ENCODE data around the gene CLCA4. TPM values are rescaled to one million over a fixed set of nuclear protein-coding genes. Genes with fewer than 3 reads are reported as not detected.
A peak's percentile ranks its signal among the peaks of the same experiment; 100 is the strongest.

Gene CLCA4
- total and polyA plus RNA-seq, 2 experiments from 2014 or later: not detected

GRCh38 chr1:86515597-86515996, 31.3 kb upstream of the CLCA4 start:
- Histone ChIP-seq H4K20me1 (replicated peaks; ENCODE audit: insufficient read depth) (no peaks in the 10 kb centered on the region), H3K36me3 (ENCODE audit: insufficient read depth) (no peaks in the 10 kb centered on the region), H2AFZ (no peak overlapping the region), H3F3A (replicated peaks; ENCODE audit: low read depth) (no peaks in the 10 kb centered on the region), H3K4me2 (no peak overlapping the region), H3K4me1 (ENCODE audit: insufficient read depth) (no peaks in the 10 kb centered on the region), H3K9me2 (ENCODE audit: insufficient read depth) (no peaks in the 10 kb centered on the region; the same call in 1 of the 2 replicates), H3K4me3 (no peak overlapping the region), H3K27me3 (ENCODE audit: insufficient read depth) (no peaks in the 10 kb centered on the region), H3K27ac (ENCODE audit: low read depth) (no peak overlapping the region), H3K79me2 (replicated peaks; ENCODE audit: insufficient read depth) (no peaks in the 10 kb centered on the region)
- Mint-ChIP-seq H3K4me1 (peaks cover 10% of the 10 kb centered on the region; the same call in 2 of the 3 replicates), H3K27me3 (ENCODE audit: insufficient read depth, low read depth, poor library complexity) (no peaks in the 10 kb centered on the region), H3K4me3 (no peak overlapping the region), H3K36me3 (ENCODE audit: low read depth) (no peaks in the 10 kb centered on the region), H3K27ac (no peak overlapping the region), H3K9me3 (no peaks in the 10 kb centered on the region)
- DNase-seq (ENCODE audit: low spot score) (peak; percentile 72), ATAC-seq (peak; percentile 87)
- TF ChIP-seq CTCF (conservative IDR thresholded peaks at IDR 0.05; ENCODE audit: low read depth in 2 of 2) (peak; percentile 67 to 80), EZH2phosphoT487 (IDR thresholded peaks at IDR 0.05; ENCODE audit: unreplicated experiment) (no peak)
- TF ChIP-seq, protein P1, sequence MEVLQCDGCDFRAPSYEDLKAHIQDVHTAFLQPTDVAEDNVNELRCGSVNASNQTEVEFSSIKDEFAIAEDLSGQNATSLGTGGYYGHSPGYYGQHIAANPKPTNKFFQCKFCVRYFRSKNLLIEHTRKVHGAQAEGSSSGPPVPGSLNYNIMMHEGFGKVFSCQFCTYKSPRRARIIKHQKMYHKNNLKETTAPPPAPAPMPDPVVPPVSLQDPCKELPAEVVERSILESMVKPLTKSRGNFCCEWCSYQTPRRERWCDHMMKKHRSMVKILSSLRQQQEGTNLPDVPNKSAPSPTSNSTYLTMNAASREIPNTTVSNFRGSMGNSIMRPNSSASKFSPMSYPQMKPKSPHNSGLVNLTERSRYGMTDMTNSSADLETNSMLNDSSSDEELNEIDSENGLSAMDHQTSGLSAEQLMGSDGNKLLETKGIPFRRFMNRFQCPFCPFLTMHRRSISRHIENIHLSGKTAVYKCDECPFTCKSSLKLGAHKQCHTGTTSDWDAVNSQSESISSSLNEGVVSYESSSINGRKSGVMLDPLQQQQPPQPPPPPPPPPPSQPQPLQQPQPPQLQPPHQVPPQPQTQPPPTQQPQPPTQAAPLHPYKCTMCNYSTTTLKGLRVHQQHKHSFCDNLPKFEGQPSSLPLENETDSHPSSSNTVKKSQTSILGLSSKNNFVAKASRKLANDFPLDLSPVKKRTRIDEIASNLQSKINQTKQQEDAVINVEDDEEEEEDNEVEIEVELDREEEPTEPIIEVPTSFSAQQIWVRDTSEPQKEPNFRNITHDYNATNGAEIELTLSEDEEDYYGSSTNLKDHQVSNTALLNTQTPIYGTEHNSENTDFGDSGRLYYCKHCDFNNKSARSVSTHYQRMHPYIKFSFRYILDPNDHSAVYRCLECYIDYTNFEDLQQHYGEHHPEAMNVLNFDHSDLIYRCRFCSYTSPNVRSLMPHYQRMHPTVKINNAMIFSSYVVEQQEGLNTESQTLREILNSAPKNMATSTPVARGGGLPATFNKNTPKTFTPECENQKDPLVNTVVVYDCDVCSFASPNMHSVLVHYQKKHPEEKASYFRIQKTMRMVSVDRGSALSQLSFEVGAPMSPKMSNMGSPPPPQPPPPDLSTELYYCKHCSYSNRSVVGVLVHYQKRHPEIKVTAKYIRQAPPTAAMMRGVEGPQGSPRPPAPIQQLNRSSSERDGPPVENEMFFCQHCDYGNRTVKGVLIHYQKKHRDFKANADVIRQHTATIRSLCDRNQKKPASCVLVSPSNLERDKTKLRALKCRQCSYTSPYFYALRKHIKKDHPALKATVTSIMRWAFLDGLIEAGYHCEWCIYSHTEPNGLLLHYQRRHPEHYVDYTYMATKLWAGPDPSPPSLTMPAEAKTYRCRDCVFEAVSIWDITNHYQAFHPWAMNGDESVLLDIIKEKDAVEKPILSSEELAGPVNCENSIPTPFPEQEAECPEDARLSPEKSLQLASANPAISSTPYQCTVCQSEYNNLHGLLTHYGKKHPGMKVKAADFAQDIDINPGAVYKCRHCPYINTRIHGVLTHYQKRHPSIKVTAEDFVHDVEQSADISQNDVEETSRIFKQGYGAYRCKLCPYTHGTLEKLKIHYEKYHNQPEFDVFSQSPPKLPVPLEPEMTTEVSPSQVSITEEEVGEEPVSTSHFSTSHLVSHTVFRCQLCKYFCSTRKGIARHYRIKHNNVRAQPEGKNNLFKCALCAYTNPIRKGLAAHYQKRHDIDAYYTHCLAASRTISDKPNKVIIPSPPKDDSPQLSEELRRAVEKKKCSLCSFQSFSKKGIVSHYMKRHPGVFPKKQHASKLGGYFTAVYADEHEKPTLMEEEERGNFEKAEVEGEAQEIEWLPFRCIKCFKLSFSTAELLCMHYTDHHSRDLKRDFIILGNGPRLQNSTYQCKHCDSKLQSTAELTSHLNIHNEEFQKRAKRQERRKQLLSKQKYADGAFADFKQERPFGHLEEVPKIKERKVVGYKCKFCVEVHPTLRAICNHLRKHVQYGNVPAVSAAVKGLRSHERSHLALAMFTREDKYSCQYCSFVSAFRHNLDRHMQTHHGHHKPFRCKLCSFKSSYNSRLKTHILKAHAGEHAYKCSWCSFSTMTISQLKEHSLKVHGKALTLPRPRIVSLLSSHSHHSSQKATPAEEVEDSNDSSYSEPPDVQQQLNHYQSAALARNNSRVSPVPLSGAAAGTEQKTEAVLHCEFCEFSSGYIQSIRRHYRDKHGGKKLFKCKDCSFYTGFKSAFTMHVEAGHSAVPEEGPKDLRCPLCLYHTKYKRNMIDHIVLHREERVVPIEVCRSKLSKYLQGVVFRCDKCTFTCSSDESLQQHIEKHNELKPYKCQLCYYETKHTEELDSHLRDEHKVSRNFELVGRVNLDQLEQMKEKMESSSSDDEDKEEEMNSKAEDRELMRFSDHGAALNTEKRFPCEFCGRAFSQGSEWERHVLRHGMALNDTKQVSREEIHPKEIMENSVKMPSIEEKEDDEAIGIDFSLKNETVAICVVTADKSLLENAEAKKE (CRISPR knock-in tag; IDR thresholded peaks at IDR 0.05): peak; percentile 41; the same call in 1 of the 2 replicates

DNA sequence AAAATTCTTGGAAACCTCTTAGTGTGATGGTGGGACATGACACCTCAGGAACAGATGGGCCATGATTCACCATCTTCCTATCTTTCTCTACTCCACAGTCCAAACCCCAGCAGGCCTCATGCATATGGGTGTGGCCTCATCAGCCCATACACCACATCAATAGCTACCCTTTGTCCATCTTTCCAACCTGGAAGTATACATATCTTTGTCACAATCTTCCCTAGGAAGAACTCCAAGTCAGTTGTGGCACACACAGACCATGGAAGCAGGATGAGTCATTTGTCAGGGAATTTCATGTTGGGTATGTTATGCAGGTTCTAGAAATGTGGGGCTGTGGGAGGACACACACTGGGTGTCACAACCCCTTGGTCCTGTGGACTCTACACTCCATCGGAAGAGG, 30.5 kb upstream of the CLCA4 start:
- Mint-ChIP-seq H3K27me3 (ENCODE audit: insufficient read depth, low read depth, poor library complexity) (no peaks in the 10 kb centered on the region), H3K4me1 (peaks cover 10% of the 10 kb centered on the region; the same call in 2 of the 3 replicates), H3K4me3 (no peak overlapping the region), H3K36me3 (ENCODE audit: low read depth) (no peaks in the 10 kb centered on the region), H3K27ac (no peak overlapping the region; the same call in 1 of the 2 replicates), H3K9me3 (no peaks in the 10 kb centered on the region)
- ATAC-seq: no peak
- no peak overlapping the region for H3K27ac ChIP-seq (ENCODE audit: low read depth)
- no peaks in the 10 kb centered on the region for H3F3A ChIP-seq (replicated peaks; ENCODE audit: low read depth)
- no peak overlapping the region for H2AFZ ChIP-seq
- no peaks in the 10 kb centered on the region for H3K79me2 ChIP-seq (replicated peaks; ENCODE audit: insufficient read depth)
- no peak overlapping the region for H3K4me3 ChIP-seq
- H3K4me1 ChIP-seq (ENCODE audit: insufficient read depth): no peaks in the 10 kb centered on the region
- H4K20me1 ChIP-seq (replicated peaks; ENCODE audit: insufficient read depth): no peaks in the 10 kb centered on the region
- no peaks in the 10 kb centered on the region for H3K27me3 ChIP-seq (ENCODE audit: insufficient read depth)
- H3K4me2 ChIP-seq: no peak overlapping the region
- no peaks in the 10 kb centered on the region for H3K36me3 ChIP-seq (ENCODE audit: insufficient read depth)
- H3K9me2 ChIP-seq (ENCODE audit: insufficient read depth): no peaks in the 10 kb centered on the region; the same call in 1 of the 2 replicates
- DNase-seq (ENCODE audit: low spot score): no peak
- no peak for TF ChIP-seq CTCF (conservative IDR thresholded peaks at IDR 0.05; ENCODE audit: low read depth in 2 of 2)
- TF ChIP-seq, protein P2, sequence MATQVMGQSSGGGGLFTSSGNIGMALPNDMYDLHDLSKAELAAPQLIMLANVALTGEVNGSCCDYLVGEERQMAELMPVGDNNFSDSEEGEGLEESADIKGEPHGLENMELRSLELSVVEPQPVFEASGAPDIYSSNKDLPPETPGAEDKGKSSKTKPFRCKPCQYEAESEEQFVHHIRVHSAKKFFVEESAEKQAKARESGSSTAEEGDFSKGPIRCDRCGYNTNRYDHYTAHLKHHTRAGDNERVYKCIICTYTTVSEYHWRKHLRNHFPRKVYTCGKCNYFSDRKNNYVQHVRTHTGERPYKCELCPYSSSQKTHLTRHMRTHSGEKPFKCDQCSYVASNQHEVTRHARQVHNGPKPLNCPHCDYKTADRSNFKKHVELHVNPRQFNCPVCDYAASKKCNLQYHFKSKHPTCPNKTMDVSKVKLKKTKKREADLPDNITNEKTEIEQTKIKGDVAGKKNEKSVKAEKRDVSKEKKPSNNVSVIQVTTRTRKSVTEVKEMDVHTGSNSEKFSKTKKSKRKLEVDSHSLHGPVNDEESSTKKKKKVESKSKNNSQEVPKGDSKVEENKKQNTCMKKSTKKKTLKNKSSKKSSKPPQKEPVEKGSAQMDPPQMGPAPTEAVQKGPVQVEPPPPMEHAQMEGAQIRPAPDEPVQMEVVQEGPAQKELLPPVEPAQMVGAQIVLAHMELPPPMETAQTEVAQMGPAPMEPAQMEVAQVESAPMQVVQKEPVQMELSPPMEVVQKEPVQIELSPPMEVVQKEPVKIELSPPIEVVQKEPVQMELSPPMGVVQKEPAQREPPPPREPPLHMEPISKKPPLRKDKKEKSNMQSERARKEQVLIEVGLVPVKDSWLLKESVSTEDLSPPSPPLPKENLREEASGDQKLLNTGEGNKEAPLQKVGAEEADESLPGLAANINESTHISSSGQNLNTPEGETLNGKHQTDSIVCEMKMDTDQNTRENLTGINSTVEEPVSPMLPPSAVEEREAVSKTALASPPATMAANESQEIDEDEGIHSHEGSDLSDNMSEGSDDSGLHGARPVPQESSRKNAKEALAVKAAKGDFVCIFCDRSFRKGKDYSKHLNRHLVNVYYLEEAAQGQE (IDR thresholded peaks at IDR 0.05; ENCODE audit: unreplicated experiment): no peak
- TF ChIP-seq EZH2 (IDR thresholded peaks at IDR 0.05; ENCODE audit: low read depth, unreplicated experiment): no peak
- TF ChIP-seq STAT1 (IDR thresholded peaks at IDR 0.05; ENCODE audit: unreplicated experiment): no peak
- TF ChIP-seq JUNB (IDR thresholded peaks at IDR 0.05; ENCODE audit: unreplicated experiment): no peak

Data from GM23338 (cell line).